Upper lobe of left lung (tissue), 4 donors: ENCODE results near the gene LLPH.
A peak's percentile ranks its signal among the peaks of the same experiment; 100 is the strongest.

Experiments used
- EP300 ChIP-seq, 4 donors: sonication (generic); formaldehyde crosslinking; IDR thresholded peaks; one replicate each; pipeline ENCODE4 v1.5.1; 2017; ENCODE audit warnings: antibody characterized with exemption in 4 of 4, control low read depth in 2 of 4
- POLR2A ChIP-seq, 4 donors: fragments of 450-650 bp; IDR thresholded peaks; one replicate each; pipeline ENCODE4 v1.5.1; 2016 to 2017; ENCODE audit warnings: antibody characterized with exemption in 4 of 4, mild to moderate bottlenecking in 2 of 4
- POLR2AphosphoS5 ChIP-seq, 2 donors: sonication (generic); formaldehyde crosslinking; IDR thresholded peaks; one replicate each; pipeline ENCODE4 v1.5.1; 2017; ENCODE audit warnings: antibody characterized with exemption in 2 of 2
- TF ChIP-seq, protein P1 (sequence below), 6 experiments: fragments of 450-650 bp in 4 of 6; fragments of 200-600 bp in 2 of 6; sonication (generic) in 2 of 6; IDR thresholded peaks; one replicate each; pipeline ENCODE4 v1.5.1; 2016 to 2019; ENCODE audit warnings: antibody characterized with exemption in 6 of 6

DNA sequence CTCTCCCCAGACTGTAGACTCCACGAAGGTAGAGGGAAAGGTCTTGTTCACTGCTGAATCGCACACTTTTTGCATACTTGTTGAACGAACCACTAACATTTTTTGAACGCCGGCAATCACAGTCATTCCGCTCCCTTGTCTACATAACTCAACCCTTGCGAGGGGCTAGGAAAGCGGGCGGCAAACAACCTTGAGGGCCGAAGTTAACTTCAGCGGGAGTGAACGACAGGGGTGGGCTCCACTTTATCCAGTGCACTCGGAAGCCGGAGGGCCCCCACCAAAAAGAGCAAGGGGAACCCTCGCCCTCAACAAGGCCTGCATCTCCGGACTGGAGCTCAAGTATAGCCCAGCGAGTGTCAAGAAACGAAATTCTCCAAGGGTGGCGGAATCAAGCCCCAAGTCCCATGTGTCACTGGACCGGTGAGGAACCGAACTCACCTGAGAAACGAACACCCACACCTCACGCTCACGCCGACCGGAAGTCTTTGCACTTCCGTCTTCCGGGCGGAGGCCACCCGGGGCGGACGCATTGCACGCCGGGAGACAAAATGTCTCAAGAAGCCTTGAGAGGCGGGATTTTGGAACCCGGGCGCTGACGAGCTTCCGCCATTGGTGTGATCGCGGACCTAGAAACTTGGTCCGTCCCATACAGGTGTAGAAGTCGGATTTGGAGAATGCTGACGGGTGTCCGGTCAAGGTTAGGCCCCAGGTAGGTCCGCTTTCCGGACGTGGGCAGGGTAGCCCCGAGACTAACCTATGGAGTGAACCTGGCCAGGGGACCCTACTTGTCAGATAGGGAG, at the start of gene LLPH:
- TF ChIP-seq, protein P1, sequence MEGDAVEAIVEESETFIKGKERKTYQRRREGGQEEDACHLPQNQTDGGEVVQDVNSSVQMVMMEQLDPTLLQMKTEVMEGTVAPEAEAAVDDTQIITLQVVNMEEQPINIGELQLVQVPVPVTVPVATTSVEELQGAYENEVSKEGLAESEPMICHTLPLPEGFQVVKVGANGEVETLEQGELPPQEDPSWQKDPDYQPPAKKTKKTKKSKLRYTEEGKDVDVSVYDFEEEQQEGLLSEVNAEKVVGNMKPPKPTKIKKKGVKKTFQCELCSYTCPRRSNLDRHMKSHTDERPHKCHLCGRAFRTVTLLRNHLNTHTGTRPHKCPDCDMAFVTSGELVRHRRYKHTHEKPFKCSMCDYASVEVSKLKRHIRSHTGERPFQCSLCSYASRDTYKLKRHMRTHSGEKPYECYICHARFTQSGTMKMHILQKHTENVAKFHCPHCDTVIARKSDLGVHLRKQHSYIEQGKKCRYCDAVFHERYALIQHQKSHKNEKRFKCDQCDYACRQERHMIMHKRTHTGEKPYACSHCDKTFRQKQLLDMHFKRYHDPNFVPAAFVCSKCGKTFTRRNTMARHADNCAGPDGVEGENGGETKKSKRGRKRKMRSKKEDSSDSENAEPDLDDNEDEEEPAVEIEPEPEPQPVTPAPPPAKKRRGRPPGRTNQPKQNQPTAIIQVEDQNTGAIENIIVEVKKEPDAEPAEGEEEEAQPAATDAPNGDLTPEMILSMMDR (IDR thresholded peaks at IDR 0.05), result no peak
- peak; percentile 93 to 94 for TF ChIP-seq POLR2AphosphoS5 (IDR thresholded peaks at IDR 0.05)
- TF ChIP-seq POLR2A (IDR thresholded peaks at IDR 0.05), result peak in 3 of 4 donors; percentile 59 to 83 (median 65)
- TF ChIP-seq EP300 (IDR thresholded peaks at IDR 0.05), result no peak
